Jurkat, Clone E6-1 (cell line): Measurements from ENCODE around the gene ADAM8.

ENCODE experiments used
- DNase-seq: peaks from one replicate; pipeline ENCODE4 v3.0.0-alpha.2; 2011; ENCODE audit warnings: low read depth, low spot score
- H3K4me3 ChIP-seq: 2 replicates; pipeline ENCODE4 v1.5.1; 2011; ENCODE audit warnings: mild to moderate bottlenecking, low read length, control low read depth, moderate library complexity

Gene ADAM8

DNA sequence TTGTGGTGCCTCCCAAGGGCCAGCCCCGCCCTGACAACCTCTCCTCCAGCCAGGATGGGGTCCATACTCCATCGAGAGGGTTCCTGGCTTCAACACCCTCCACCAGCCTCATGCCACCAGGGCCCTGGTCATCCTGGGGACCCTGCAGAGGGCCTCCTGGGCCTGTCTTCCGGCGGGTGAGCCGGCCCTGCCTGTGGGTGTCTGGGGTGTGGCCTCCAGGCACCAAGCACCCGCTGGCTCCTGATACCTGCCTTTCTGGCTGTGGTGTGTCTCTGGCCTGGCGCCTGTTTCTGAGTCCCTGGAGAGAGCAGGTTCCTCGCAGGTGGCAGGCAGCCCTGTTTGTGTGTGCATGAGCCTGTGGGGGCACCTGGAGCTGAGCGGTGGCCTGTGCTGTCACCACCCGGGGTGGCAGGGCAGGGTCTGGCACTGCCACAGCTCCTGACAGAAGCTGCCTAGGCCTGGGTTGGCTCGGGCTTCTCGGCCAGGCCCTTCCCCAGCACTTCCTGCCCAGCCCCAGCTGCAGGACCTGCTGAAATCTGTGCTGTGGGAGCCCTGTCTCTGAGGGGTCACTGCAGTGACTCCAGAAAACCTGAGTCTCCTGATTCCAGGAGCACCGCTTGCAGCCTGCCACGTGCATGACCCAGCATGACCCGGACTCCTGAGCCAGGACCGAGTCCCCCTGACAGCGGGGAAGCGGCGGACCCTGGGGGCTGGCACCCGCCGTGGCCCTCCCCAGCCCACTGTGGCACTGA lies 18.4 kb downstream of the ADAM8 start:
- no peak for DNase-seq
- no peak overlapping the region for H3K4me3 ChIP-seq

- no peak for DNase-seq
- no peak overlapping the region for H3K4me3 ChIP-seq
Observed at GRCh38 chr10:133257489-133258065, 19.1 kb downstream of the ADAM8 start.

DNA sequence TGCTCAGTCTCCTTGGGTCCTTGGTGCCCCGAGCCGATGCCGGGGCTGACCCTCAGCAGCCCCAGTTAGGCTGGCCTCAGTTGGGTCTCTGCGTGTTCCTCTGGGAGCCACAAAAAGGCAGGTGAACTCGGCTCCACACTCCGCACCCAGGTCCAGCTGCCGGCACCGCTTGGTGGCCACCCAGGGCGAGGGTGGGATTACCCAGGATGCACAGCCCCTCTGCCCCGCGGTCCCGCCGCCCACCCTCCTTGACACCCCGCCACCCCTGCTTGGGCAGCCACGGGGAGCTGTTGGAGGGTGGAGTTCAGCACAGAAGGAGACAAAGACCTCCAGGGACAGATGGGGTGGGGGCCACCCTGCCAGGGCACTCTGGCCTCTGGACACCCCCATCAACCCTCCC lies 21.3 kb downstream of the ADAM8 start:
- no peak for DNase-seq
- no peak overlapping the region for H3K4me3 ChIP-seq

DNA sequence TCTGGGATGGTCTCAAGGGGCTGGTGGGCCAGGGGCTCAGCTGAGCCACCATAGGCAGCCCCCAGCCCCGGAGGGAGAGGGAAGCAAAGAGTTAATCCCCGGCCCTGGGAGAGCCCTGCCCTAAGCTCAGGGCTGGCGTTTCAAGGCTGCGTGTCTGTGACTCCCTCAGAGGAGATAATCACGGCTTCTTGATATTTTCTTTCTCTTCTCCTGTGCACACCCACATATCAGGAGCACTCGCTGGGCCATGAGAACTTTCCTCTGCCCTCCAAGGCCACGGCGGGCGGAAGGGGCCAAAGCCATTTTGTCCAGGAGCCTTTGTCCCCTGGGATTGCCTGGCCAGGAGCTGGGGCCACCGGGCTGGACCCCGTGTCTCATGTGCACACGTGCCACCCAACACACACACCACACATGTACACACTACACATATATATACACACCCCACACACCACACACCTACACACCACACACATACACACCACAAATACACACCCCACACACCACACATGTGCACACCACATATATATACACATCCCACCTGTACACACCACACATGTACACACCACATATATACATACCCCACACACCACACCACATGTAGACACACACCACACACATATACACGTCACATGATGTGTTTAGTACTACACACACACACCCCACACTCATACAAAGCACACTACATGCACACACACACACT lies 22.1 kb downstream of the ADAM8 start:
- no peak for DNase-seq
- no peak overlapping the region for H3K4me3 ChIP-seq

- DNase-seq: no peak
- no peak overlapping the region for H3K4me3 ChIP-seq
Observed at GRCh38 chr10:133253361-133253955, 23.2 kb downstream of the ADAM8 start.

GRCh38 chr10:133252223-133252552 lies 24.5 kb downstream of the ADAM8 start:
- DNase-seq: no peak
- no peak overlapping the region for H3K4me3 ChIP-seq

DNA sequence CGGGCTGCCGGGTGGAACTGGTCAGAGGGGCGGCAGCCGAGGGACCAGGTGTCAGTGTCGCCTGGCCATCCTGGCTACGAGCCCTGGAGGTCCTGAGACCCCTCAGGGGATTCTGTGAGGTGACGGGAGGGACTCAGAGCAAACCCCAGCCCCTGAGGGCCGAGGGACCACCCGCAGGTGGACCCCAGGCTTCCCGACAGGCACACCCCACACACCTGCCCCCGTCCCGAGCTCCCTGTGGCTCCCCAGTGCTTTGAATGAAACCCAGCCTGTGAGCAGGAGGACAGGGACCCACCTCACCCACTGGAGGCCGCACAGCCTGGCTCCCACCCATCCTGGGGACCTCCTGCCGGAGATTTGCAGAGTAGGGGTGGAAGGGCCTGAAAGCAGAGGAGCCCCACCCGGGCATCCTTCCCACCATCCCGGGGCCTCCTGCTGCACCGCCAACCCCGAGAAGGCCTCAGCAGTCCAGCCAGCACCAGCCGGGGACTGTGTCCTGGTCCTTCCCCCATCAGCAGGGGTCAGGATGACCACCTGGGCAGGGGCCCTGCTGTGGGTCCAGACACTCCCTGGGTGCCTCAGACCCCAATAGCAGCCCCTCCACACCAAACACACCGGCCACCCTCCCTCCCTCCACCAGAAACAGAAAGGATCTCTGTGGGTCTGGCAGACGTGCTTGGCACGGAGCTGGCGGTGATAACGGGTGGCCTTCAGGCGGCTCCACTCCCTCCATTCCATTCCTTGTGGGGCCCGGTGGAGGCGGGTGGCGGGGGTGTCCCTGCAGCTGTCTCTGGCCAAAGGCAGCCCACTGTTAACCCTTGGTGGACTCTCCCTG lies 25.1 kb downstream of the ADAM8 start:
- no peak for DNase-seq
- H3K4me3 ChIP-seq: no peak overlapping the region

DNA sequence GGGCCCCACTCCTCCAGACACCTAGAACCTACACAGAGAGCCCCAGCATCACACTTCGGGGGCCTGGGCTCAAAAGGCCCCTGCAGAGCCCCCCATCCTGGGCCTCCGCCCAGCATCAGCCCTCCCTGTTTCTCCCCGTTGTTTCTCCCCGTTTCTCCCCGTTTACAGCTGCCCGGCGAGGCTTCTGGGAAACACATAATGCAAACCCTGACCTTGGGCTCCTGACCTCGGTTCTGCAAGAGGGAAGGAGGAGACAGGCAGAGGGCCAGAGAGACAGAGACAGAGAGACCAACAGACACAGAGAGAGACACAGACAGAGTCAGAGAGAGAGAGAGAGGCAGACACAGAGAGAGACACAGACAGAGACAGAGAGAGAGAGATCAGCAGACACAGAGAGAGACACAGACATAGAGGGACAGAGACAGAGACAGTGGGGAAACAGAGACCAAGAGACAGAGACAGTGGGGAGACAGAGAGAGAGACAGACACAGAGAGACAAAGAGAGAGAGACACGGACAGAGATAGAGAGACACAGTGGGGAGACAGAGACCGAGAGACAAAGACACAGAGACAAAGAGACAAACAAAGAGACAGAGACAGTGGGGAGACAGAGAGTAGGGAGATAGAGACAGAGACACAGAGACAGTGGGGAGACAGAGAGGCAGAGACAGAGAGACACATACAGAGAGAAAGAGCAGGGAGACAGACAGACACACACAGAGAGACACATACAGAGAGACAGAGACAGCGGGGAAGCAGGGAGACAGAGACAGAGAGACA lies 26.5 kb downstream of the ADAM8 start:
- H3K4me3 ChIP-seq: no peak overlapping the region
- DNase-seq: no peak

- DNase-seq: no peak
- no peak overlapping the region for H3K4me3 ChIP-seq
Observed at GRCh38 chr10:133249094-133249780, 27.4 kb downstream of the ADAM8 start.

- no peak for DNase-seq
- H3K4me3 ChIP-seq: no peak overlapping the region
Observed at GRCh38 chr10:133248334-133248715, 28.3 kb downstream of the ADAM8 start.

GRCh38 chr10:133247681-133248333 lies 28.9 kb downstream of the ADAM8 start:
- DNase-seq: no peak
- no peak overlapping the region for H3K4me3 ChIP-seq

DNA sequence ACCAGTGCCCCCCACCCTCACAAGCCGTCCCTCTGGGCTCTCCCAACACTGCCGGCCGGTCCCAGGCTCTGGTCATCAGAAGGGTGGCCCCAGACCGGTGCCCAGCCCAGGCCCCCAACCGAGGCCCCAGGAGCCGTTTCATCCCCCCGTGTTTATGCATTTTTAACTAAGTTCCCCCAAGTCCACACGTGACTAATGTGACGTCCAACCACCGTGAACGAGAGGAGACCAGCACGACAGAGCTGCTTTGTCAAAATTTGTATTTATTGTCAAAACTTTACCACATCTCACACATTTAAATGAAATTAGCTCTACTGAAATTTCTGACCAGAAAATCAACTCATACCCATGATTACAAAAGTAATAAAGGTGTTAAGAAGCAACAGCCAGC lies 30.4 kb downstream of the ADAM8 start:
- no peak overlapping the region for H3K4me3 ChIP-seq
- no peak for DNase-seq

DNA sequence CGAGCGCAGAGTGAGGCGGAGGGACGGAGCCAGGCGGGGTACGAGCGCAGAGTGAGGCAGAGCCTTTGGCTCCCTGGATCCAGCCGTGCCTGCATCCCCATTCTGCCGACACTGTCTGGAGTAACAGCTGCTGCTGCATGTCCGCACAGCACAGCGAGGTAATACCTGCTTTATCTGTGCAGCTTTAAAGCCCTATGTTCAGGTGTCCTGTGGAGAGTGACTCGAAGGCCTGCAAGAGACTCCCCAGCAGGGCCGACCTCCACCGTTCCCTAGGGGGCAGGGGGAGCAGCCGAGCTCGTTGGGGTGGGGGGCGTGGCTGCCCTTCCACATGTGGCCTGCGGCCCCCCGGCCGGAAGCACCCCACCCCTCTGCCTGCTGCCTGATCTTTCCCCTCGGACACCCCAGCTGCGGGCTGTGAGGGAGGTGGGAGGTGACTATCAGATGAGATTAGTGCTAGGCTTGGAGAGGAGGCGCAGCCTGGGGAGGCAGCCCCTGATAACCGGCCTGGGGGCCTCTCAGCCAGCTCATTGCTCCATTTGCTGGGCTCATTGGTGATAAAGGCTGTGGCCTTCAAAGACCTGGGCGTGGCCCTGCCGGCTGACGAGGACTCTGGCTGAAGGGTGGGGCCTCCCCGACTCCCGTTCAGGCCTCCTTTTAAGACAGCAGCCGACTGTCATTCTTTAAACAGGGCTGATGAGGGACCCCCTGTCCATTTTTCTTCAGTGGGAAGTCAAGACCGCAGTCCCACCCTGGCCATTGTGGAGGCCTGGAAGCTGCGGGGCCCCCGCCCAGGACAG lies 31.0 kb downstream of the ADAM8 start:
- no peak overlapping the region for H3K4me3 ChIP-seq
- no peak for DNase-seq

- DNase-seq: no peak
- no peak overlapping the region for H3K4me3 ChIP-seq
Observed at GRCh38 chr10:133243593-133243992, 33.1 kb downstream of the ADAM8 start.

GRCh38 chr10:133242611-133243356 lies 33.9 kb downstream of the ADAM8 start:
- no peak overlapping the region for H3K4me3 ChIP-seq
- no peak for DNase-seq

- no peak for DNase-seq
- H3K4me3 ChIP-seq: no peak overlapping the region
Observed at GRCh38 chr10:133241501-133242205, 35.0 kb downstream of the ADAM8 start.
